K562 (cell line): ENCODE data around the gene AACS. TPM values are rescaled to one million over a fixed set of nuclear protein-coding genes. Genes with fewer than 3 reads are reported as not detected.

ENCODE experiments used
- CC2D1A ChIP-seq: fragments of 450-650 bp; IDR thresholded peaks from 2 replicates; pipeline ENCODE4 v1.6.1; 2017; ENCODE audit warnings: mild to moderate bottlenecking
- polyA plus RNA-seq, 8 experiments: library from polyadenylated mRNA; depleted of rRNA in 4 of 8; stranded (reverse) in 5 of 8; unstranded in 3 of 8; fragments of >200 nt; fragmentation: Nextera tagmentation in 2 of 8; fragmentation: Illumina TruSeq in 1 of 8; extraction: Ambion mirVana in 2 of 8; extraction: Trizol in 1 of 8; gene quantifications; 2 replicates each; pipeline versions ENCODE4 v1.2.1 to v1.2.3, GENCODE V29; 2011 to 2014; ENCODE audit warnings: inconsistent platforms in 1 of 8, missing spikeins in 1 of 8
- total RNA-seq, 7 experiments: library from RNA; depleted of rRNA in 6 of 7; stranded (reverse); fragments of >200 nt in 6 of 7; fragmentation: Illumina TruSeq in 2 of 7; extraction: Trizol in 2 of 7; gene quantifications; 2 replicates each; pipeline versions ENCODE4 v1.2.1 to v1.2.3, GENCODE V29; 2011 to 2021; ENCODE audit warnings: low replicate concordance in 1 of 7
- TF ChIP-seq, protein P1 (sequence below), 2 experiments: fragments of 450-650 bp in 1 of 2; sonication (generic) in 1 of 2; formaldehyde crosslinking in 1 of 2; IDR thresholded peaks; 2 replicates each; pipeline versions ENCODE4 v1.7.1 to v1.9.0; 2016 to 2022; ENCODE audit warnings: inconsistent platforms in 1 of 2, mild to moderate bottlenecking in 1 of 2, missing genetic modification reagents in 1 of 2
- TF ChIP-seq, protein P2 (sequence below): conservative IDR thresholded peaks from 2 replicates; pipeline ENCODE4 v1.6.1; 2011; ENCODE audit warnings: low read depth, mild to moderate bottlenecking, low read length; ENCODE audit not compliant: control insufficient read depth
- TF ChIP-seq, protein P3 (sequence below): sonication (generic); formaldehyde crosslinking; IDR thresholded peaks from 2 replicates; pipeline ENCODE4 v1.8.1; 2023; ENCODE audit warnings: mild to moderate bottlenecking, missing genetic modification reagents, moderate library complexity

Gene AACS
- total and polyA plus RNA-seq, 9 of the 15 experiments (the other 6 are each of a cell fraction or from before 2014, with no cell fraction given) = 2.4 to 13.0 (median 6.0) TPM

DNA sequence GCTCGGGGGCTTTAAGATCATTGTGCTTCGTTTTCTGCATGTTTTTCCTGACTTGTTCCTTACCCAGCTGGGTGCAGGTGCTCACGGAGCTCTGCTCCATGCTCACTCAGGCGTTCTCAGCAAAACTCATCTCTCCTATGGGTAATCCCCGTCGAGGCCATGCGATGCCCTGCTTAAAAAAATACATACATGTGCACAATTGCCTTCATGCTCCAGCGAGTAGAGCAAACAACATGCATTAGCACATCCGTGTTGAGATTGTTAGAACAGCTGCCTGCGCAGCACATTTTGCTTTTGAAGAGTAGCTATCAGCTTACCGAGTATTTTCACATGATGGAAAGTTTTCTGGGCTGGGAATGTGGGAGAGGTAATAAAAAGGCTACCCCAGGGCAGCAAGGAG, 16.2 kb downstream of the AACS start (continued):
- TF ChIP-seq, protein P1, sequence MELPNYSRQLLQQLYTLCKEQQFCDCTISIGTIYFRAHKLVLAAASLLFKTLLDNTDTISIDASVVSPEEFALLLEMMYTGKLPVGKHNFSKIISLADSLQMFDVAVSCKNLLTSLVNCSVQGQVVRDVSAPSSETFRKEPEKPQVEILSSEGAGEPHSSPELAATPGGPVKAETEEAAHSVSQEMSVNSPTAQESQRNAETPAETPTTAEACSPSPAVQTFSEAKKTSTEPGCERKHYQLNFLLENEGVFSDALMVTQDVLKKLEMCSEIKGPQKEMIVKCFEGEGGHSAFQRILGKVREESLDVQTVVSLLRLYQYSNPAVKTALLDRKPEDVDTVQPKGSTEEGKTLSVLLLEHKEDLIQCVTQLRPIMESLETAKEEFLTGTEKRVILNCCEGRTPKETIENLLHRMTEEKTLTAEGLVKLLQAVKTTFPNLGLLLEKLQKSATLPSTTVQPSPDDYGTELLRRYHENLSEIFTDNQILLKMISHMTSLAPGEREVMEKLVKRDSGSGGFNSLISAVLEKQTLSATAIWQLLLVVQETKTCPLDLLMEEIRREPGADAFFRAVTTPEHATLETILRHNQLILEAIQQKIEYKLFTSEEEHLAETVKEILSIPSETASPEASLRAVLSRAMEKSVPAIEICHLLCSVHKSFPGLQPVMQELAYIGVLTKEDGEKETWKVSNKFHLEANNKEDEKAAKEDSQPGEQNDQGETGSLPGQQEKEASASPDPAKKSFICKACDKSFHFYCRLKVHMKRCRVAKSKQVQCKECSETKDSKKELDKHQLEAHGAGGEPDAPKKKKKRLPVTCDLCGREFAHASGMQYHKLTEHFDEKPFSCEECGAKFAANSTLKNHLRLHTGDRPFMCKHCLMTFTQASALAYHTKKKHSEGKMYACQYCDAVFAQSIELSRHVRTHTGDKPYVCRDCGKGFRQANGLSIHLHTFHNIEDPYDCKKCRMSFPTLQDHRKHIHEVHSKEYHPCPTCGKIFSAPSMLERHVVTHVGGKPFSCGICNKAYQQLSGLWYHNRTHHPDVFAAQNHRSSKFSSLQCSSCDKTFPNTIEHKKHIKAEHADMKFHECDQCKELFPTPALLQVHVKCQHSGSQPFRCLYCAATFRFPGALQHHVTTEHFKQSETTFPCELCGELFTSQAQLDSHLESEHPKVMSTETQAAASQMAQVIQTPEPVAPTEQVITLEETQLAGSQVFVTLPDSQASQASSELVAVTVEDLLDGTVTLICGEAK (IDR thresholded peaks at IDR 0.05) = no peak
- TF ChIP-seq, protein P1 (CRISPR knock-in tag; IDR thresholded peaks at IDR 0.05) = no peak
- TF ChIP-seq CC2D1A = no peak
- TF ChIP-seq, protein P2, sequence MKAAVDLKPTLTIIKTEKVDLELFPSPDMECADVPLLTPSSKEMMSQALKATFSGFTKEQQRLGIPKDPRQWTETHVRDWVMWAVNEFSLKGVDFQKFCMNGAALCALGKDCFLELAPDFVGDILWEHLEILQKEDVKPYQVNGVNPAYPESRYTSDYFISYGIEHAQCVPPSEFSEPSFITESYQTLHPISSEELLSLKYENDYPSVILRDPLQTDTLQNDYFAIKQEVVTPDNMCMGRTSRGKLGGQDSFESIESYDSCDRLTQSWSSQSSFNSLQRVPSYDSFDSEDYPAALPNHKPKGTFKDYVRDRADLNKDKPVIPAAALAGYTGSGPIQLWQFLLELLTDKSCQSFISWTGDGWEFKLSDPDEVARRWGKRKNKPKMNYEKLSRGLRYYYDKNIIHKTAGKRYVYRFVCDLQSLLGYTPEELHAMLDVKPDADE = no peak
- TF ChIP-seq, protein P3, sequence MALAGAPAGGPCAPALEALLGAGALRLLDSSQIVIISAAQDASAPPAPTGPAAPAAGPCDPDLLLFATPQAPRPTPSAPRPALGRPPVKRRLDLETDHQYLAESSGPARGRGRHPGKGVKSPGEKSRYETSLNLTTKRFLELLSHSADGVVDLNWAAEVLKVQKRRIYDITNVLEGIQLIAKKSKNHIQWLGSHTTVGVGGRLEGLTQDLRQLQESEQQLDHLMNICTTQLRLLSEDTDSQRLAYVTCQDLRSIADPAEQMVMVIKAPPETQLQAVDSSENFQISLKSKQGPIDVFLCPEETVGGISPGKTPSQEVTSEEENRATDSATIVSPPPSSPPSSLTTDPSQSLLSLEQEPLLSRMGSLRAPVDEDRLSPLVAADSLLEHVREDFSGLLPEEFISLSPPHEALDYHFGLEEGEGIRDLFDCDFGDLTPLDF (CRISPR knock-in tag) = no peak
